Lower leg skin (tissue), 3 donors: ENCODE results near the gene NIM1K.

ENCODE experiments used
- CTCF ChIP-seq, 3 donors: fragments of 450-650 bp; IDR thresholded peaks; one replicate each; pipeline ENCODE4 v1.5.1; 2016; ENCODE audit warnings: antibody characterized with exemption in 3 of 3, mild to moderate bottlenecking in 3 of 3, moderate library complexity in 2 of 3
- POLR2A ChIP-seq, 2 donors: fragments of 450-650 bp; IDR thresholded peaks; one replicate each; pipeline ENCODE4 v1.6.1; 2016 to 2017; ENCODE audit warnings: antibody characterized with exemption in 2 of 2, mild to moderate bottlenecking in 1 of 2, moderate library complexity in 1 of 2

GRCh38 chr5:43155394-43156096 is 36.5 kb upstream of the NIM1K start:
- TF ChIP-seq CTCF (IDR thresholded peaks at IDR 0.05) = no peak
- TF ChIP-seq POLR2A (IDR thresholded peaks at IDR 0.05) = no peak
